NCI-H1048 (cell line): ENCODE data around the gene SLC38A11.

Source experiments
- DNase-seq: peaks from one replicate; lab custom pipeline; 2025; lab: John Stamatoyannopoulos, UW

The SLC38A11 gene

GRCh38 chr2:164915566-164915965 lies 39.8 kb downstream of the SLC38A11 start:
- no peak for DNase-seq

- DNase-seq, result no peak
These were observed 41.5 kb downstream of the SLC38A11 start for GRCh38 chr2:164913640-164914350.

GRCh38 chr2:164913011-164913410 lies 42.3 kb downstream of the SLC38A11 start:
- DNase-seq, result no peak

- DNase-seq, result no peak
These were observed 43.5 kb downstream of the SLC38A11 start for GRCh38 chr2:164911832-164912231.

- no peak for DNase-seq
These were observed 45.0 kb downstream of the SLC38A11 start for GRCh38 chr2:164910101-164910899.

- DNase-seq, result no peak
These were observed 48.4 kb downstream of the SLC38A11 start for GRCh38 chr2:164906947-164907346.

- no peak for DNase-seq
These were observed 50.0 kb downstream of the SLC38A11 start for GRCh38 chr2:164905307-164905706.

- DNase-seq, result no peak
These were observed 51.4 kb downstream of the SLC38A11 start for GRCh38 chr2:164903951-164904350.

- DNase-seq, result no peak
These were observed 52.1 kb downstream of the SLC38A11 start for GRCh38 chr2:164903204-164903603.

- no peak for DNase-seq
These were observed 56.2 kb downstream of the SLC38A11 start for GRCh38 chr2:164899121-164899520.

- no peak for DNase-seq
These were observed 56.9 kb downstream of the SLC38A11 start for GRCh38 chr2:164898475-164898874.

- no peak for DNase-seq
These were observed 57.7 kb downstream of the SLC38A11 start for GRCh38 chr2:164897469-164898260.

- no peak for DNase-seq
These were observed 58.5 kb downstream of the SLC38A11 start for GRCh38 chr2:164896634-164897355.

- no peak for DNase-seq
These were observed 59.1 kb downstream of the SLC38A11 start for GRCh38 chr2:164896226-164896625.

GRCh38 chr2:164891460-164891859 lies 63.9 kb downstream of the SLC38A11 start:
- DNase-seq, result no peak

- DNase-seq, result no peak
These were observed 64.8 kb downstream of the SLC38A11 start for GRCh38 chr2:164890544-164890943.

GRCh38 chr2:164888592-164888991 lies 66.7 kb downstream of the SLC38A11 start:
- DNase-seq, result no peak

GRCh38 chr2:164887434-164888144 lies 67.7 kb downstream of the SLC38A11 start:
- no peak for DNase-seq

- no peak for DNase-seq
These were observed 73.0 kb downstream of the SLC38A11 start for GRCh38 chr2:164882276-164882675.

- no peak for DNase-seq
These were observed 73.8 kb downstream of the SLC38A11 start for GRCh38 chr2:164881524-164881923.

GRCh38 chr2:164879901-164880535 lies 75.3 kb downstream of the SLC38A11 start:
- DNase-seq, result no peak
